Midbrain (tissue), 1 donor: ENCODE results near the gene KLK13.

ENCODE experiments used
- DNase-seq: peaks from one replicate; lab custom pipeline; 2025; lab: John Stamatoyannopoulos, UW

The KLK13 gene

DNA sequence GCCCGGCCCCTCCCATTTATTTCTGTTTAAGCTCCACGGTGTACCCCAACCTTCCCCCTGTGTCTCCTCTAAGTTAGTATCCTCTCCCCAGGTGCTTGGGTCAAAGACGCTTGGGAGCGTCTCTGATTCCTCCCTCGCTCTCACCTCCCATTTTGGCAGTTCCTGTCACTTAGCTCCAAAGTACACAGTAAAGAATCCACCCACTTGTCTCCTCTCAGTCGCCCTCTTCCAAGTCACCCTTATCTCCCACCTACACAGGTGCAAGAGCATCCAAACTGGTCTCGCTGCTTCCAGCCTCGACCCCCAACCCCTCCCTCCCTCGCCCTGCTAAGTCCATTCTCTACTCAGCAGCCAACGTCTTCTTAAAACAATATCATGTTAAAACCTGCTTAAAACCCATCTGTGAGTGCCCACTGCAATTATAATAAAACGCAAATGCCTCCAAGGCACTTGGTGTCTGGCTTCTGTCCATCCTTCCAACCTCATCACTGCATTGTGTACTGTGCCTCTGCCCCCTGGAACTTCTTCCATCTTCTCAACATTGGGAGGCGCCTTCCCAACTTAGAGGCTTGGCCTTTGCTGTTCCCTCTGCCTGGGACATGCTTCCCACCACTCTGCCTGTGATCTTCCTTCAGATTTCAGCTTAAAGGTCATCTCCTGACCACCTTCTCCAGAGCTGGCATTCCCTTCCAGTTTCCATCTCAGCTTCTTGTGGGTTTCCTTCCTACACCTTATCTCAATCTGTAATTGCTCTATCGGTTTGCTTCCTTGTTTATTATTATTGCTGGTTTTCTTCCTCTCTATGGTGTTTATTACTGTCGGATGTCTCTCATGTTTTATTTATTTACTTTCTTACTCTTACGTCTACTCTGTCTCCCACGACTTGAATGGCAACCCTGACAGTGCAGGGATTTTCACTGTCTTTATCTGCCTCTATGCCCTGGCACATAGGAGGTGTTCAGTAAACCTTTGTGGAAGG lies 27.3 kb upstream of the KLK13 start:
- no peak for DNase-seq

DNA sequence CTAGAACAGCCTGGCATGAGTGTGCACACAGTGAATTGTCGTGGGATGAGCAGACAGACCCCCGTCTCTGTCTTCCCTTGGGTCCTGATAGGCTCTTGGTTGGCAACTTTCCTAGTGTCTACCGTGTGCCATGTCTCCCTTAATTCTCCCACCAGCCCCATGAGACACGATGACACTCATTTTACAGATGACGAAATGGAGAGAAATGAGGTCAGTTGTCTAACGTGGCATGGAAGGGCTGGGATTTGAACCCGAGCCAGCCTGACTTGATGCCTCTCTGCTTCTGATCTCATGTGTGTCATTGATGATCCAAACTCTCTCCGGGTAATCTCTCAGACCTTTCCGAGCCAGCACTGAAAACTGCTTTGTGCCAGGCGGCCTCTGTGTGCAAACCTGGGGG lies 26.2 kb upstream of the KLK13 start:
- DNase-seq: no peak

DNA sequence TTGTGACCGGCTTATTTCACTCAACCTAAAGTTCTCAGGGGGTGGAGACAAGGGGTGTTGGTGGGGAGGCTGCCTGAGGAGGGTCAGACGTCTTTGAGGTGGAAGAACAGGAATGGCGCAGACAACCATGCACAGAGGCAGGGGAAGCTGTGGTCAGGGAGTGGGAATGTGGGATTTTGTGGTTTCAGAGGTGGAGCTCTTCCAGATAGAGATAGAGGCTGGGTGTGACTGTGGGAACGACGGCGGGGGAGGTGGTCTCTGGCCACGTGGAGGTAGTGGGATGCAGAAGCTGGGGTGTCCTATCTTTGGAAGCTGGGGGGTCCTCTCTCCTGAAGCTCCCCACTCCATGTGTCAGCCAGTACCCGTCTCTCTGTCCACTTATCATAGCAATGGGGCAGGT lies 25.6 kb upstream of the KLK13 start:
- DNase-seq: no peak

DNA sequence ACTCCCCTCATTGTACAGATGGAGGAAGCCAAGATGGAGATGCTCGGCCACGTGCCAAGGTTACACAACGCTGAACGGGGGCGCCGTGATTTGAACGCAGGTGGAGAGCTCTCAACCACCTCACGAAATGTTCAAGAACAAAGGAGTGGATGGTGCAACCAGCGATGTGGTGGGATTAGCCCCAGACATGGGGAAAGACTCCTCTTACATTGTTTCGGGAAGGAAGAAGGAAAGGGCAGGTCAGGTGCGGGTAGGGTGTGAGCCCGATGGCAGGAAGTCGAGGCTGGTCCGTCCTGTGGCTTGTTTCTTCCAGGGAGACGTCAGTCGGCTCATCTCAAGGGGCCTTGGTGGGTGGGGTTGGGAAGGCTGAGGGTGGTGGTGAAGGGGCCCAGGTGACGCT lies 24.9 kb upstream of the KLK13 start:
- DNase-seq: no peak

DNA sequence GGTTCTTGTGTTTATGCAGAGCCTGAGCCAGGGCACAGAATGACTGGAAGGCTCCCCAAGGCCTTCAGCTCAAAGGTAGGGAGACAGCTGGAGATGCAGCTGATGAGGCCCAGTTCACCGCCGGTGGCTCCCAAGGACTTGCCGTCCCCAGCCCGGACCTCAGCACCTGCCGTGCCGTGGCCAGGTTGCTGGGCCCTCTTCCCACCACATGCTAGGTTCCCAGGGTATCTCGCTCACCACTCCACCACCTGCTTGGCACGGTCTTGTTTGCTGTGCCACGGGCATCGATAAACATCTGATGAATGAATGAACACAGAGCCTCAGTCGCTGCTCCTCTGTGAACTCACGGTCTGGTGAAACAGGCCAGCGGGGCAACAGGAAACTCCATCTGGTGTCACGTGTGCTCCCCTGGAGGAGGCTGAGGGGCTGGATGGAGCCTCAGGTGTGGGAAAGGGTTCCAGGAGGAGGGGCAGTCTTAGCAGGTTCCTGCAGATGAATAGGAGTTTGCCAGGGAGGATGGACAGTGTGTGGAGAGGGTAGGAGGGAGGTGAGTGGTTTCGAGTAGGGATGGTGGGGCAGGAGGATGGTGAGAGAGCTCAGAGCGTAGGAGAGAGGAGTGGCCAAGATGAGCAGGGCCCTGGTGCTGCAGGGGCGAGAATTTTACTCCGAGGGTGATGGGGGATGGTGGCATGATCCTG lies 21.4 kb upstream of the KLK13 start:
- DNase-seq: no peak

- DNase-seq: no peak
These were observed 19.6 kb upstream of the KLK13 start for GRCh38 chr19:51084505-51084904.

GRCh38 chr19:51083783-51084182 lies 18.9 kb upstream of the KLK13 start:
- no peak for DNase-seq

DNA sequence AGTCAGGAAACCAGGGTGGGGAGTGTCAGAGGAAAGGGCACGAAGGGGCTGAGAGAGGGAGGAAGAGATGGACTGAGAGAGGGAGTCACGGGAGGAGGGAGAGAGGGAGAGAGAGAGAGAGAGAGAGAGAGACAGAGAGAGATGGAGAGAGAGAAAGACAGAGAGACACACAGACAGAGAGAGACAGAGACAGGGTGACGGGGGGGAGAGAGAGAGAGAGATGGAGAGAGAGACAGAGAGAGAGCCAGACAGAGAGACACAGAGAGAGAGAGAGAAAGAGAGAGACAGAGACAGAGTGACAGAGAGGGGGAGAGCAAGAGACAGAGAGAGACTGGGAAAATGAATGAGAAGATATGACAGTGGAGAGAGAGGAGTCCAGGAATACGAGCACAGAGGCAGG lies 18.3 kb upstream of the KLK13 start:
- no peak for DNase-seq

GRCh38 chr19:51082611-51083010 lies 17.7 kb upstream of the KLK13 start, which contains the start of gene KLK14:
TSS of gene KLK14 (minus strand) at chr19:51082887. CDS start at chr19:51082614, 273 bp downstream.
- no peak for DNase-seq

GRCh38 chr19:51081476-51081875 lies 16.6 kb upstream of the KLK13 start:
- no peak for DNase-seq

DNA sequence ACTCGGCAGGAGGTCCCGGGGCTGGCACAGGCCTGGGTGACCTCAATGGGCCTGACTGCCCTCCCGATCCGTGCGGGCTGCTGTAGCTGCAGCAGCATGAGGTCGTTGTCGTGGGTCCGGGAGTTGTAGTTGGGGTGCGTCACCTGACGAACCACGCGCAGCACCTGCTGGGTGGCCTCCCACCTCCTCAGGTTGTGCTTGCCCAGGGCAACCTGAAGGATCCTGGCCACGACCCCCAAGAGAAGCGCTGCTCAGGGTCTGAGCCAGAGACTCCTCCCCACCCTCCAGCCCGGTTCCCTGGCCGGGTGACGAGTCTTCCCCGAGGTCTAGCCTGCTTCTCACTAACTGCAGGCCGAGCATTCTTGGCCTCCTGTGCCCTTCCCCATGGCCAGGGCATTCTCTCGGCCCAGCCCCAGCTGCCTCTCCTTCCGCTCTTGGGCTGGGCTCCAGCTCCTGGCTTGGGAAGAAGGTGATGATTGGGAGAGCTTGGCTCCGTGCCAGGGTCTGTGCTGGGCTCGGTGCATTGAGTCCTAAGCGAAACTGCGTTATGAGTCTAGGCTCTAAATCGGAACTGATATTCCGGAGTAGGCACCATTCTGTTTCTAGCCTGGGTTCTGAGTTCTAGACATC lies 14.7 kb upstream of the KLK13 start:
- no peak for DNase-seq

DNA sequence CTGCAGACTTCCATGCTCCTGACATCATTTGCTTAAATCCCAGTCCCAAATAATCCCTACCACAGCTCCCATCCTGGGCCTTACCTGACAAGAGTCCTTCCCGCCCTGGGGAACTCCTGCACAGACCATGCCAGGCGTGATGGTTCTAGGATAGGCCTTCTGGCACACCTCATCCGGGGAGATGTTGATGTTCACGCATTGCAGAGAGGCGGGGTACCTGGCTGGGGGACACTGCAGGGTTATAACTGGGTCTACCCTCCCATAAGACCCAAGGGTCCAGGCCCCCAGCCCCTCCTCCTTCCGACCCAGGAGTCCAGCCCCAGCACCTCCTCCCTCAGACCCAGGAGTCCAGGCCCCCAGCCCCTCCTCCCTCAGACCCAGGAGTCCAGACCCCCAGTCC lies 13.8 kb upstream of the KLK13 start:
- no peak for DNase-seq

DNA sequence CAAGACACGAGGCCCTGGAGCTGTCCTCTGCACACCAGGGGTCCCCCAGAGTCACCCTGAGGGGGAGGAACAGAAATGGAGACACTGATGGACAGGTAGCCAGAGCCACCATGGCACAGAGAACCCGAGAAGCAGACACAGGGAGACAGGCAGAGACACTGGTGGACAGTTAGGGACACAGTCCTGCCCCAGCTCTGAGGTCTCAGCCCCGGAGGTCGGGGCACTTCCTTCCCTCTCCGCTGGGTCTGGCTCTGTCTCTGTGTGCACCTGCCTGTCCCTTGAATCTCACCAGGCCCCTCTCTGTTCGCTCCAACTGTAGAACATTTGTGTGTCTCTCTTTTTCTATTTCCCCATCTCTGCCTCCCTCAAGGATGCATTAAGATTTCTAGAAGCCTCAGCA lies 13.2 kb upstream of the KLK13 start:
- DNase-seq: no peak

- DNase-seq: no peak
These were observed 11.8 kb upstream of the KLK13 start for GRCh38 chr19:51076631-51077213.

DNA sequence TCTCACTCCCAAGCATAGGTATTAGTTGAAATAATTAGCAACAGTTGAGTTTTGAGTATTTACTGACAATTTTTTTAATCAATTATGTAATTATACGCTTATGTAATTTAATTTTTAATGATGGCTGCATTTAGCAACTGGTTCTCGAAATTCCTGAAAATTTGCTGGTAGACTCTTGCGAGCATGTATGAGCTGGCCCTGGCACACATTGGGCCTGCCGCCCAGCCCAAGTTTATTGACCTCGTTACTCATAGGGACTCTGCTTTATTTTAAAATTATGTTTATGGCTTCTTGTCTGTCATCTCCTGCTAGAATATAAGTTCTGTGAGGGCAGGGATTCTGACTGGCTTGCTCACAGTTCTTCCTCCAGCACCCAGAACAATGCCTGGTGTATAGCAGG lies 11.1 kb upstream of the KLK13 start:
- no peak for DNase-seq

- no peak for DNase-seq
These were observed 6.2 kb upstream of the KLK13 start for GRCh38 chr19:51071095-51071405.

GRCh38 chr19:51070334-51071094 lies 5.6 kb upstream of the KLK13 start:
- DNase-seq: no peak

GRCh38 chr19:51066393-51067186 lies 1.7 kb upstream of the KLK13 start:
- DNase-seq: no peak

DNA sequence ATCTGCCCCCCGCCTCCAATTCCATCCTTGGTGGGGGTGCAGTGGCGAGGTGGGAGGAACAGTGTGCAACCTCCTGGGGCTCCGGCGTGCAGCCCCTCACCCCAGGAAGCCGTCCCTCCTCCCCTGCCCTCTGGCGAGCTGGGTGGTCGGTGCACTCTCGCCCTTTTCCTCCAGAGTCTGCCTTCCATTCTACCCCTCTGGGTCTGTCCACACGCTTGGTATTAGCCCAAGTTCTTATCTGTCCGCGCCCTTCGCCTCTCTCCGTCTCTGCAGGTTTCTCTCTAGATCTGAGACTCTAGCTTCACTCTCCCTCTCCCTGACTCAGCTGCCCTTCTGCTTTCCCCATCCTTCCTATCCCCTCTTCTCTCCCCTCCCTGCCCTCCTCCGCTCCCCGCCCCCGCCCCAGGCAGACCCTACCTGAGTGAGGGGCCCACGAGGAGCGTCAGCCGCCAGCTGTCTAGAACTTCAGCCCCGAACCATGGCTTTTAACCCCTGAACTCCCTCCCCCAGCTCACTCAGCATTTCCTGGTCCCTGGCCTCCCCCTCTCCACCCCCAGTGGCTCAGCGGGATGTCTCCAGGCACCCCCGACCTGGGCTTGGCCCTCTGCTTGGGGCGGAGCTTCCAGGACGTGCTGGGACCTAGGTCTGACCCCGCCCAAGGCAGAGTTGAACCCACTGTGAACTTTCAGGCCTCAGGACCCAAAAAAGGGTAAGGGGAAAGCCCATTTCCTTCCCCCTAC lies 499 bp upstream of the KLK13 start:
- DNase-seq: no peak

GRCh38 chr19:51063664-51064063 lies 1.2 kb downstream of the KLK13 start:
- DNase-seq: no peak
